HCT116 (cell line): ENCODE results near the gene ARHGEF17. TPM values are rescaled to one million over a fixed set of nuclear protein-coding genes. Genes with fewer than 3 reads are reported as not detected.

Source experiments
- ATAC-seq: fragments of 200-7000 bp; cut with Tn5 transposase; 2 replicates; pipeline ENCODE4 v1.9.1; 2020; ENCODE audit warnings: mild to moderate bottlenecking, moderate library complexity
- BruUV-seq: library from RNA; stranded (reverse); fragments of 400-500 nt; replicated peaks from 2 replicates; lab custom pipeline; 2021; lab: Mats Ljungman, UMichigan
- CTCF ChIA-PET: fragments of 300-600 bp; sonication (Branson Sonifier 250); formaldehyde crosslinking; loops from one replicate; lab custom pipeline; 2021; ENCODE audit warnings: antibody characterized with exemption; lab: Charles Lee
- POLR2A ChIA-PET: fragments of 300-600, 350-600 bp; sonication (Branson Sonifier 250); formaldehyde crosslinking; loops from one replicate; lab custom pipeline; 2021; ENCODE audit warnings: antibody characterized with exemption; lab: Charles Lee
- RAD21 ChIA-PET, 2 experiments: fragments of 300-600 bp; sonication (Branson Sonifier 250); formaldehyde crosslinking; loops; one replicate each; lab custom pipeline; 2023; ENCODE audit warnings: low total read pairs in 2 of 2; ENCODE audit not compliant: uncharacterized antibody in 2 of 2, unreplicated experiment in 2 of 2, low non-redundant PET in 1 of 2; lab: Charles Lee
- DNase-seq: peaks from one replicate; pipeline ENCODE4 v3.0.0-alpha.2; 2010; ENCODE audit warnings: low read depth, low spot score
- H2AFZ ChIP-seq: fragments of 200-600 bp; shearing (Covaris generic), sonication (generic); 2 replicates; pipeline ENCODE4 v1.6.1; 2017; ENCODE audit warnings: low read depth, mixed run types, mixed read lengths, antibody characterized with exemption, low read length; ENCODE audit not compliant: poor library complexity, severe bottlenecking
- H3K27ac ChIP-seq: 2 replicates; pipeline ENCODE4 v1.5.1; 2012; ENCODE audit warnings: low read depth, low read length
- H3K27me3 ChIP-seq: fragments of 200-600 bp; sonication (generic); 2 replicates; pipeline ENCODE4 v1.6.1; 2016; ENCODE audit warnings: mixed run types, low read length, mixed read lengths; ENCODE audit not compliant: insufficient read depth
- H3K36me3 ChIP-seq, 2 experiments: fragments of 200-500 bp in 1 of 2; fragments of 200-600 bp in 1 of 2; sonication (Bioruptor generic) in 1 of 2; sonication (generic) in 1 of 2; 2 replicates each; pipeline versions ENCODE4 v1.5.1 to v1.6.1; 2014 to 2016; ENCODE audit warnings: low read length in 2 of 2, inconsistent platforms in 1 of 2, mixed read lengths in 1 of 2, mixed run types in 1 of 2; ENCODE audit not compliant: insufficient read depth in 2 of 2, control insufficient read depth in 1 of 2
- H3K4me1 ChIP-seq, 2 experiments: fragments of 200-600 bp in 1 of 2; sonication (generic) in 1 of 2; 2 replicates each; pipeline versions ENCODE4 v1.5.1 to v1.6.1; 2012 to 2017; ENCODE audit warnings: low read length in 2 of 2, inconsistent platforms in 1 of 2, mild to moderate bottlenecking in 1 of 2, mixed read lengths in 1 of 2, mixed run types in 1 of 2, moderate library complexity in 1 of 2; ENCODE audit not compliant: insufficient read depth in 2 of 2, control insufficient read depth in 1 of 2
- H3K4me2 ChIP-seq: fragments of 200-600 bp; sonication (generic); 2 replicates; pipeline ENCODE4 v1.6.1; 2017; ENCODE audit warnings: mixed run types, low read length, mixed read lengths
- H3K4me3 ChIP-seq, 2 experiments: fragments of 200-600 bp in 1 of 2; sonication (generic) in 1 of 2; replicated peaks in 1 of 2; 2 replicates each; pipeline ENCODE4 v1.5.1; 2011 to 2016; ENCODE audit warnings: low read length in 2 of 2, control low read depth in 1 of 2, low read depth in 1 of 2, mild to moderate bottlenecking in 1 of 2, mixed read lengths in 1 of 2, mixed run types in 1 of 2
- H3K79me2 ChIP-seq: fragments of 200-600 bp; sonication (generic); 2 replicates; pipeline ENCODE4 v1.6.1; 2017; ENCODE audit warnings: mild to moderate bottlenecking, mixed run types, low read length, moderate library complexity, mixed read lengths; ENCODE audit not compliant: insufficient read depth
- H3K9ac ChIP-seq: fragments of 200-600 bp; sonication (generic); 2 replicates; pipeline ENCODE4 v1.6.1; 2016; ENCODE audit warnings: low read length, mixed read lengths
- H3K9me2 ChIP-seq: fragments of 200-600 bp; sonication (generic), shearing (Covaris generic); 2 replicates; pipeline ENCODE4 v1.6.1; 2017; ENCODE audit warnings: mixed run types, mild to moderate bottlenecking, moderate library complexity; ENCODE audit not compliant: insufficient read depth
- H3K9me3 ChIP-seq, 2 experiments: fragments of 200-500 bp in 1 of 2; fragments of 200-600 bp in 1 of 2; sonication (Bioruptor generic) in 1 of 2; sonication (generic) in 1 of 2; 2 replicates each; pipeline ENCODE4 v1.6.1; 2014 to 2017; ENCODE audit warnings: low read length in 2 of 2, mixed read lengths in 2 of 2, inconsistent platforms in 1 of 2, low read depth in 1 of 2, mild to moderate bottlenecking in 1 of 2, mixed run types in 1 of 2, moderate library complexity in 1 of 2; ENCODE audit not compliant: control insufficient read depth in 1 of 2, insufficient read depth in 1 of 2
- H4K20me1 ChIP-seq: fragments of 200-600 bp; sonication (generic), shearing (Covaris generic); 2 replicates; pipeline ENCODE4 v1.6.1; 2017; ENCODE audit warnings: mixed run types, mild to moderate bottlenecking, moderate library complexity; ENCODE audit not compliant: insufficient read depth
- ATF3 ChIP-seq: IDR thresholded peaks from 2 replicates; pipeline ENCODE4 v1.6.1; 2012
- CEBPB ChIP-seq: IDR thresholded peaks from 2 replicates; pipeline ENCODE4 v1.6.1; 2012; ENCODE audit warnings: low read depth
- CTCF ChIP-seq, 3 experiments: fragments of 200-600 bp in 1 of 3; sonication (generic) in 1 of 3; IDR thresholded peaks in 2 of 3; conservative IDR thresholded peaks in 1 of 3; 2 replicates each; pipeline ENCODE4 v1.5.1; 2012 to 2017; ENCODE audit warnings: low read depth in 2 of 3, low read length in 2 of 3, antibody characterized with exemption in 1 of 3, borderline replicate concordance in 1 of 3, control low read depth in 1 of 3, mild to moderate bottlenecking in 1 of 3, mixed read lengths in 1 of 3, mixed run types in 1 of 3, moderate library complexity in 1 of 3; ENCODE audit not compliant: insufficient read depth in 1 of 3
- EGR1 ChIP-seq: IDR thresholded peaks from 2 replicates; pipeline ENCODE4 v1.6.1; 2012; ENCODE audit warnings: low read depth
- ELF1 ChIP-seq: IDR thresholded peaks from 2 replicates; pipeline ENCODE4 v1.6.1; 2012; ENCODE audit warnings: low read depth, borderline replicate concordance
- EZH2 ChIP-seq: fragments of 200-600 bp; sonication (generic); IDR thresholded peaks from 2 replicates; pipeline ENCODE4 v1.6.1; 2017; ENCODE audit warnings: antibody characterized with exemption, mixed run types
- EZH2phosphoT487 ChIP-seq: fragments of 200-600 bp; IDR thresholded peaks from 2 replicates; pipeline ENCODE4 v1.6.1; 2018; ENCODE audit warnings: antibody characterized with exemption, borderline replicate concordance
- FOSL1 ChIP-seq: IDR thresholded peaks from 2 replicates; pipeline ENCODE4 v1.6.1; 2012; ENCODE audit warnings: low read depth
- POLR2A ChIP-seq: IDR thresholded peaks from 2 replicates; pipeline ENCODE4 v1.7.0; 2011; ENCODE audit warnings: borderline replicate concordance; ENCODE audit not compliant: insufficient read depth, insufficient read length; ENCODE audit errors: extremely low read depth
- POLR2AphosphoS5 ChIP-seq: IDR thresholded peaks from 2 replicates; pipeline ENCODE4 v1.6.1; 2011; ENCODE audit warnings: mild to moderate bottlenecking, low read depth, low read length, moderate library complexity
- RAD21 ChIP-seq: IDR thresholded peaks from 2 replicates; pipeline ENCODE4 v1.6.1; 2012; ENCODE audit warnings: low read depth, mild to moderate bottlenecking
- REST ChIP-seq: IDR thresholded peaks from 2 replicates; pipeline ENCODE4 v1.6.1; 2012; ENCODE audit warnings: low read depth
- SIN3A ChIP-seq: IDR thresholded peaks from 2 replicates; pipeline ENCODE4 v1.6.1; 2012; ENCODE audit warnings: low read depth
- SP1 ChIP-seq: IDR thresholded peaks from 2 replicates; pipeline ENCODE4 v1.6.1; 2012; ENCODE audit warnings: low read depth
- TCF7L2 ChIP-seq: IDR thresholded peaks from 2 replicates; pipeline ENCODE4 v1.7.0; 2011; ENCODE audit warnings: borderline replicate concordance, inconsistent platforms; ENCODE audit not compliant: insufficient read depth, insufficient read length; ENCODE audit errors: extremely low read depth
- ZBTB33 ChIP-seq: IDR thresholded peaks from 2 replicates; pipeline ENCODE4 v1.6.1; 2011; ENCODE audit warnings: mild to moderate bottlenecking, low read length, moderate library complexity; ENCODE audit not compliant: insufficient replicate concordance; ENCODE audit errors: extremely low read depth
- ZFX ChIP-seq: fragments of 450-650 bp; IDR thresholded peaks from 2 replicates; pipeline ENCODE4 v1.6.1; 2017
- ZNF274 ChIP-seq: fragments of 200-500 bp; sonication (Bioruptor generic); IDR thresholded peaks from 2 replicates; pipeline ENCODE4 v1.6.1; 2014; ENCODE audit warnings: mild to moderate bottlenecking, low read depth, low read length, inconsistent platforms
- intact Hi-C: fragments of 100-400 bp; cut with micrococcal nuclease; formaldehyde crosslinking; loops from 2 replicates; pipeline ENCODE4 v1.10.0; 2022
- total RNA-seq: library from RNA; stranded (reverse); gene quantifications from one replicate; pipeline ENCODE4 v1.2.1, GENCODE V29; 2021; ENCODE audit not compliant: unreplicated experiment
- TF ChIP-seq, protein P1 (sequence below): IDR thresholded peaks from 2 replicates; pipeline ENCODE4 v1.6.1; 2012

ARHGEF17 gene
- total RNA-seq, 1 experiment from 2014 or later: 18.2 TPM

DNA sequence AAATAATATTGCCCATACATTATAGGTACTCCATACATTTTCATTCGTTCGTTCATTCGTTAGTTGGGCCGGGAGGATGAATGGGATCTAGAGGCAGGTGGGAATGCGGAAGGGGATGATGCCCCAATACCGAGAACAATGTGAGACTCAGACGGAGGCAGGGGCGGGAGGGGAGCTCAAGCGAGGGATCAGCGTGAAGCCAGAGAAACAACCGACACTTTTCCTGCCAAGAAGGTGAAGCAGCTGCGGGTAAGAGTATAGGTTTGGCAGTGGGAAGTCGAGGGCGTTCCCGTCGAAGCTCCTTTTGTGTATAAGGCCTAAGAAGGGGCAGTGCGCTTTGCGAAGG, 1.1 kb upstream of the ARHGEF17 start:
- ChIA-PET RAD21 (interaction anchor here (0.6 to 2.1 kb wide), 15 partner anchors 17 to 566 kb away, joined by 3 to 12 read pairs (median 4); partner anchors contain the start of gene FCHSD2 (in 1 of the 2)), POLR2A (interaction anchor here (0.5 to 1.0 kb wide), 6 partner anchors 8 to 1092 kb away, joined by 3 to 5 read pairs (median 4); partner anchors contain the start of gene PGM2L1), CTCF (interaction anchor here (0.8 to 5.6 kb wide), 18 partner anchors 9 to 353 kb away, joined by 3 to 77 read pairs (median 8); no protein-coding TSS in a partner anchor)
- ATAC-seq (no peak), DNase-seq (no peak)
- Histone ChIP-seq H3K36me3 (no peaks in the 10 kb centered on the region), H3K79me2 (peaks cover 6% of the 10 kb centered on the region; the same call in 1 of the 2 replicates), H3K27me3 (no peaks in the 10 kb centered on the region), H3K4me2 (peak overlapping the region; percentile 100), H2AFZ (peak overlapping the region; percentile 25), H3K4me1 (peaks cover 13 to 34% of the 10 kb centered on the region in 2 experiments), H3K9me3 (no peaks in the 10 kb centered on the region), H3K27ac (peak overlapping the region; percentile 49), H4K20me1 (no peaks in the 10 kb centered on the region), H3K9ac (peak overlapping the region; percentile 52), H3K9me2 (no peaks in the 10 kb centered on the region), H3K4me3 (peak overlapping the region; percentile 35 to 77)
- BruUV-seq: TSS peak; percentile 59
- intact Hi-C loops: loop anchor here (1.0 to 5.0 kb wide), 4 partner anchors 28 to 354 kb away; partner anchors contain the start of gene RELT
- TF ChIP-seq EGR1: no peak
- no peak for TF ChIP-seq CEBPB
- TF ChIP-seq ZNF274: no peak
- TF ChIP-seq SP1: no peak
- TF ChIP-seq POLR2A: no peak
- no peak for TF ChIP-seq ELF1
- TF ChIP-seq FOSL1: no peak
- TF ChIP-seq POLR2AphosphoS5: no peak
- no peak for TF ChIP-seq REST
- TF ChIP-seq ZFX: no peak
- TF ChIP-seq TCF7L2: no peak
- no peak for TF ChIP-seq ZBTB33
- no peak for TF ChIP-seq ATF3
- no peak for TF ChIP-seq CTCF (IDR thresholded peaks at IDR 0.05 in 2 of 3, conservative IDR thresholded peaks at IDR 0.05 in 1 of 3; ENCODE audit: borderline replicate concordance in 1 of 3, insufficient read depth in 1 of 3, low read depth in 2 of 3, low read length in 2 of 3)
- no peak for TF ChIP-seq SIN3A
- TF ChIP-seq EZH2phosphoT487: no peak
- TF ChIP-seq RAD21: no peak
- TF ChIP-seq EZH2: no peak
- TF ChIP-seq, protein P1, sequence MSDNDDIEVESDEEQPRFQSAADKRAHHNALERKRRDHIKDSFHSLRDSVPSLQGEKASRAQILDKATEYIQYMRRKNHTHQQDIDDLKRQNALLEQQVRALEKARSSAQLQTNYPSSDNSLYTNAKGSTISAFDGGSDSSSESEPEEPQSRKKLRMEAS: no peak
